Measurements from ENCODE around the gene PSG6.
"Not testable (repeated sequence)": the region's sequence is repeated elsewhere in the genome, so short reads cannot be mapped to it uniquely, and the experiment has no call there.

PSG6 gene

GRCh38 chr19:42917634-42918033 is at the start of gene PSG6:
Gene PSG6, minus strand, starts transcription at chr19:42917894. Its CDS starts 102 bp downstream, at chr19:42917792.
- DNase-seq (ENCODE audit: low read depth), result not testable (repeated sequence)

- DNase-seq (ENCODE audit: low read depth), result peak; percentile 44
These were observed 47.5 kb upstream of the PSG6 start for GRCh38 chr19:42965176-42965575.

- no peak for DNase-seq (ENCODE audit: low read depth)
These were observed 43.4 kb upstream of the PSG6 start for GRCh38 chr19:42961119-42961518.

GRCh38 chr19:42952126-42952525 is 34.4 kb upstream of the PSG6 start:
- not testable (repeated sequence) for DNase-seq (ENCODE audit: low read depth)

- not testable (repeated sequence) for DNase-seq (ENCODE audit: low read depth)
These were observed 33.8 kb upstream of the PSG6 start for GRCh38 chr19:42951476-42951875.

GRCh38 chr19:42942187-42942789 is 24.6 kb upstream of the PSG6 start:
- DNase-seq (ENCODE audit: low read depth), result no peak

GRCh38 chr19:42937107-42937506 is 19.4 kb upstream of the PSG6 start, which contains the start of gene PSG7:
Gene PSG7, minus strand, starts transcription at chr19:42937207. Its CDS starts 131 bp downstream, at chr19:42937076.
- not testable (repeated sequence) for DNase-seq (ENCODE audit: low read depth)

- DNase-seq (ENCODE audit: low read depth), result not testable (repeated sequence)
These were observed 17.0 kb upstream of the PSG6 start for GRCh38 chr19:42934726-42935125.

- not testable (repeated sequence) for DNase-seq (ENCODE audit: low read depth)
These were observed 16.5 kb upstream of the PSG6 start for GRCh38 chr19:42934183-42934582.

GRCh38 chr19:42933412-42933811 is 15.7 kb upstream of the PSG6 start:
- not testable (repeated sequence) for DNase-seq (ENCODE audit: low read depth)

GRCh38 chr19:42932485-42933101 is 14.9 kb upstream of the PSG6 start:
- peak; percentile 97 for DNase-seq (ENCODE audit: low read depth)

GRCh38 chr19:42930214-42930613 is 12.5 kb upstream of the PSG6 start:
- DNase-seq (ENCODE audit: low read depth), result not testable (repeated sequence)

- no peak for DNase-seq (ENCODE audit: low read depth)
These were observed 11.2 kb upstream of the PSG6 start for GRCh38 chr19:42928896-42929295.

GRCh38 chr19:42926781-42927180 is 9.1 kb upstream of the PSG6 start:
- no peak for DNase-seq (ENCODE audit: low read depth)

GRCh38 chr19:42923106-42923505 is 5.4 kb upstream of the PSG6 start:
- DNase-seq (ENCODE audit: low read depth), result not testable (repeated sequence)

GRCh38 chr19:42920971-42921370 is 3.3 kb upstream of the PSG6 start:
- not testable (repeated sequence) for DNase-seq (ENCODE audit: low read depth)

- DNase-seq (ENCODE audit: low read depth), result no peak
These were observed 2.0 kb upstream of the PSG6 start for GRCh38 chr19:42919757-42920079.

- not testable (repeated sequence) for DNase-seq (ENCODE audit: low read depth)
These were observed 1.5 kb upstream of the PSG6 start for GRCh38 chr19:42919070-42919756.

- DNase-seq (ENCODE audit: low read depth), result not testable (repeated sequence)
These were observed 829 bp upstream of the PSG6 start for GRCh38 chr19:42918377-42919069.

- DNase-seq (ENCODE audit: low read depth), result not testable (repeated sequence)
These were observed 763 bp downstream of the PSG6 start for GRCh38 chr19:42916931-42917330.

GRCh38 chr19:42913516-42913915 is 4.2 kb downstream of the PSG6 start:
- DNase-seq (ENCODE audit: low read depth), result not testable (repeated sequence)

GRCh38 chr19:42912941-42913340 is 4.8 kb downstream of the PSG6 start:
- DNase-seq (ENCODE audit: low read depth), result not testable (repeated sequence)

- not testable (repeated sequence) for DNase-seq (ENCODE audit: low read depth)
These were observed 6.0 kb downstream of the PSG6 start for GRCh38 chr19:42911731-42912130.

All from GM04503 (cell line).